Diencephalon (tissue), 1 donor: ENCODE results near the gene XPC. TPM values are rescaled to one million over a fixed set of nuclear protein-coding genes. Genes with fewer than 3 reads are reported as not detected.

Experiments
- total RNA-seq: library from RNA; depleted of rRNA; stranded (reverse); fragments of >200 nt; gene quantifications from one replicate; pipeline ENCODE4 v1.2.3, GENCODE V29; 2014

XPC gene
- 18.9 TPM for total RNA-seq

DNA sequence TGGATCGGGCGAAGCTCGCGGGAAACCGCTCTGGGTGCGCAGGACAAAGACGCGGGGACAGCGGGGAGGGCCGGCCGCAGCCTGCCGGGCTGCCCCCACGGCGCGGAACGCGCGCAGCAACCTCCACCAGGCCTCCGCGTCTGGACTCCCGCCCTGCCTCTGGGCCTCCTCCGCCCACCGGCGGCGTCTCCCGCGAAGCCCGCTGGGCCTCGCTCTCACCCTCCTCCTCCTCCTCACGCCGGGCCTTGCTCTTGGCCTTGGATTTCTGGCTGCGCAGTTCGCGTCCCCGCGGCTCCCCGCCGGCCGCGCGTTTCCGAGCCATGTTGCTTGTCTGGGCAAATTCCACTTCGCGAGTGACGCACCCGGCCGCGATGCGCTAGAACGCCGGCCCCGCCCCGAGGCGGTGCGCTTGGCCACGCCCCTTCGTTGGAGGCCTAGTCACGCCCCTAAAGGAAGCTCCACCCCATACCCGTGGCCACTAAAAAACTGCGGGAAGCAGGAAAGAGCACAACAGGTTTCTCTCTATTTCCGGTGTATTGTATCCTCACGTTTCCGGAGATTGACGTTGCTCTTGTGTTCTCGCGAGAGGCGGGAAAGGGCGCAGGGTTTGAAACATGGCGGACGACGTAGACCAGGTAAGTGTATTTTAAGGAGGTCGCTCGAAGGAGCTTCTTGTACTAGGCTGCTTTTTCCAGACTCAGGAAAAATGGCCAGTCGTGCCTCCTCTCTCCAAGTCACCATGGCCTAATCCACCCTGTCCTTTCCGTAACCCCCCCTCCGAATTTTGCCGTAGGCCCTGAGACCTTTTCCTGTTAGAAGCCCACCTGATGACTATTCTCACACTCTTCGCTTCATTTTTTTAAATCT is at the start of gene XPC, which contains the start of gene LSM3:
Gene XPC (minus strand): TSS at position 355 of the 867 bp plus-strand sequence. CDS start 33 bp downstream, at position 322.
Gene LSM3 (plus strand): TSS at position 571 of the 867 bp plus-strand sequence. CDS start 44 bp downstream, at position 615.

DNA sequence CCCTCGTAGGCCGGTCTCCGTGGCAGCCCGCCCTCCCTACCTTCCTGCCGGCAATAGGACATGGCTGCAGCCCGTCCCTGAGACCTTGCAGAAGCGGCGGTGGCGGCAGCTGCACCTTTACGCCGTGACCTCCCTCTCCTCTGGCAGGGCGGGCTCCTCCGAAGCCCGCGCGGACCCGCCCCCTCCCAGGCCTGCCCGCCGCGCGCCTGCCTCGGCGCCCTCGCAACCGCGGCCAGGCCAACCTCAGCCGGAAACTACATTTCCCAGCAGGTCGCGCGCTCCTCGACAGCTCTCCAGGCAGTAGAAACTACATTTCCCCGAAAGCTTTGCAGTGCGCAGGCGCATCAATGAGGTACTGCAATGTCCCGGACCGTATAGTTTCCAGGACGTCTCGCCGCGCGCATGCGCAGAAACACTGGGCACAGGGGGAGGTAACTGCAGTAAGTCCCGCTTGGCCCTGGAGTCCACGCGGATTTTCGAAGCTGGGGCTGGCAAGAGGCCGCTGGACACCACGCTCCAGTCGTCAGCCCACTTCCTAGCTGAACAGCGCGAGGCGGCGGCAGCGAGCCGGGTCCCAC is 53.7 kb downstream of the XPC start, which contains the start of the genes CHCHD4 and TMEM43:
Gene CHCHD4 (minus strand): TSS at position 256 of the 578 bp plus-strand sequence. CDS start 194 bp downstream, at position 62.
Gene TMEM43 (plus strand): TSS at position 438 of the 578 bp plus-strand sequence. CDS start 142 bp downstream, outside the sequence.

Other genes with a start within 250 kb of the XPC start
- gene CHCHD4, start 53.7 kb downstream of the XPC start, total RNA-seq, result 12.2 TPM
- gene TMEM43, start 53.5 kb downstream of the XPC start, total RNA-seq, result 33.4 TPM
- 10.4 TPM for gene LSM3, start 216 bp upstream of the XPC start, total RNA-seq
- 12.5 TPM for gene SLC6A6, start 224.0 kb upstream of the XPC start, total RNA-seq